ENCODE measurements around the gene HYAL3. TPM values are rescaled to one million over a fixed set of nuclear protein-coding genes. Genes with fewer than 3 reads are reported as not detected.

The HYAL3 gene
- total RNA-seq, 1 donor from 2014 or later, result 6.9 TPM

DNA sequence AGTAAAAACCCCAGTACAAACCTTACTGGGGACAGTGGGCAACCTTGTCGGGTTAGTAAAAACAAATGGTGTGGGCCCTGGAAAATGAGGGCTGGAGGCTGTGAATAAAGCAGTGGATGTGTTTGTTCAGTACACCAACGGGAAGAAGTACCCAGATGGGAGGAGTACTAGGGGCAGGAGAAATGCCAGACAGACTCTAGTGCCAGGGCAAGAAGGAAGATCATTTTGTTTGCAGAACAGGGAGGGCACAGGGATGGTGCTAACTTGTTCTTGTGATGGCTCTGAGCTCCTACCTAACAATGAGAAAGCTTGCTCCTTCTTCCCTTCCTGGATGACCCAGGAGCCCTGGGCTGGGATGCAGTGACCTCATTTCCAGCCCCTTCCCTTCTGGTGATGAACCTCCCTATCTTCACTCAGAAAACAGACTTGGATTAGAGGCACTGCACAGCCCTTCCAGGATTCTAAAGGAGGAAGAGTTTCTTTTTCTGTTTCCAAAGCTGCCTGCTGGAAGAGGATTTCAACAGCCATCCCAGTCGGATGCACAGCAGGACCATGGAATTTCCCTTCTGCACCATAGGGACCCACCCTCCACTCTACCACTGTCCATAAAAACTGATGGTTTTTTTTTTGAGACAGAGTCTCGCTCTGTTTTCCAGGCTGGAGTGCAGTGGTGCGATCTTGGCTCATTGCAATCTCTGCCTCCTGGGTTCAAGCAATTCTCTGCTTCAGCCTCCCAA, 35.3 kb upstream of the HYAL3 start:
- FAIRE-seq (no peak), DNase-seq (ENCODE audit: low read depth) (no peak)
- Histone ChIP-seq H3K9me3 (ENCODE audit: insufficient read depth, low read depth, low read length) (no peaks in the 10 kb centered on the region), H3K9ac (ENCODE audit: low read length) (peak overlapping the region; percentile 65), H3K4me1 (ENCODE audit: insufficient read depth, low read length) (peaks cover 32% of the 10 kb centered on the region), H3K36me3 (ENCODE audit: insufficient read depth, low read length) (peaks cover 26% of the 10 kb centered on the region), H3K79me2 (ENCODE audit: insufficient read depth, low read length) (peaks cover 73% of the 10 kb centered on the region), H3K4me2 (ENCODE audit: low read length) (peak overlapping the region; percentile 94), H3K27me3 (ENCODE audit: insufficient read depth, low read length) (no peaks in the 10 kb centered on the region), H4K20me1 (ENCODE audit: insufficient read depth, low read length) (peaks cover 66% of the 10 kb centered on the region), H3K27ac (ENCODE audit: low read depth, low read length) (peak overlapping the region; percentile 69), H3K4me3 (ENCODE audit: insufficient read depth, low read depth, low read length) (no peak overlapping the region), H2AFZ (ENCODE audit: low read depth, low read length) (no peak overlapping the region)
- peak overlapping the region; percentile 68 for H3K4me3 Mint-ChIP-seq (ENCODE audit: unreplicated experiment)
- peaks cover 9% of the 10 kb centered on the region for H3K36me3 Mint-ChIP-seq (ENCODE audit: low read depth, unreplicated experiment)
- TF ChIP-seq CTCF (IDR thresholded peaks at IDR 0.05; ENCODE audit: insufficient read depth, low read depth, low read length) (no peak), EZH2 (IDR thresholded peaks at IDR 0.05; ENCODE audit: insufficient read depth, low read length) (no peak)
- H3K4me1 Mint-ChIP-seq (ENCODE audit: low read depth, unreplicated experiment), result peaks cover 23% of the 10 kb centered on the region
- H3K27ac Mint-ChIP-seq (ENCODE audit: unreplicated experiment), result peak overlapping the region; percentile 88
- H3K27me3 Mint-ChIP-seq (ENCODE audit: low read depth, unreplicated experiment), result peaks cover under 1% of the 10 kb centered on the region
- no peaks in the 10 kb centered on the region for H3K9me3 Mint-ChIP-seq (ENCODE audit: unreplicated experiment)

DNA sequence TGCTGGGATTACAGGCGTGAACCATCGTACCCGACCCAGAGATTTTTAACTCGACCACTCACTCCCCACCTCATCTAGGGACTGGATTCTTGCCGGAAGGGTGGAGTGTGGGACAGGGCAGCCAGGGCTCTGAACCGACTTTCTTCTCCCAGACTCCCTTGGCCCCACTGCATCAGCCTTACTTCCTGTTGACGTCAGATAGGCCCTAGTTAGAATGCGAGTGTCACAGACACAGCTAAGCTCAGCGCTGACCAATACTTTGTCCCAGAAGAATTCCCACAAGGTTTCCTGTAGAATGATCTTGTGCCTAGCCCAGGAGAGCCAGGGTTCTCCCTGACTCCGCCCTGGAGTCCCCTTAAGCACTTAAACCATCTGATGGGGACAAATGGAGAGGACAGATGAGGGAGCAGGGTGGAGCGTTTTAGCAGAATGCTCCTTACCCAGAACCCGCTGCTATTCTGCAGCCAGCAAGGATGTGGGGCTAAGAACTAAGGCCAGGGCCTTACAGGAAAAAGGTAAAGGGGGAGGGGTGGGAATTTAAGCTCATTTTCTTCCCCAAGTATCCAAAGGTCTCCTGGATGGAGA, 34.6 kb upstream of the HYAL3 start:
- Mint-ChIP-seq H3K9me3 (ENCODE audit: unreplicated experiment) (no peaks in the 10 kb centered on the region), H3K27me3 (ENCODE audit: low read depth, unreplicated experiment) (no peaks in the 10 kb centered on the region), H3K4me1 (ENCODE audit: low read depth, unreplicated experiment) (peaks cover 22% of the 10 kb centered on the region), H3K36me3 (ENCODE audit: low read depth, unreplicated experiment) (peaks cover 9% of the 10 kb centered on the region), H3K4me3 (ENCODE audit: unreplicated experiment) (peak overlapping the region; percentile 68), H3K27ac (ENCODE audit: unreplicated experiment) (peak overlapping the region; percentile 88)
- DNase-seq (ENCODE audit: low read depth) (no peak), FAIRE-seq (no peak)
- Histone ChIP-seq H3K9me3 (ENCODE audit: insufficient read depth, low read depth, low read length) (no peaks in the 10 kb centered on the region), H3K27me3 (ENCODE audit: insufficient read depth, low read length) (no peaks in the 10 kb centered on the region), H3K4me1 (ENCODE audit: insufficient read depth, low read length) (peaks cover 32% of the 10 kb centered on the region), H3K4me2 (ENCODE audit: low read length) (peak overlapping the region; percentile 94), H3K36me3 (ENCODE audit: insufficient read depth, low read length) (peaks cover 29% of the 10 kb centered on the region), H4K20me1 (ENCODE audit: insufficient read depth, low read length) (peaks cover 66% of the 10 kb centered on the region), H3K4me3 (ENCODE audit: insufficient read depth, low read depth, low read length) (no peak overlapping the region), H3K79me2 (ENCODE audit: insufficient read depth, low read length) (peaks cover 73% of the 10 kb centered on the region), H2AFZ (ENCODE audit: low read depth, low read length) (no peak overlapping the region), H3K9ac (ENCODE audit: low read length) (peak overlapping the region; percentile 65), H3K27ac (ENCODE audit: low read depth, low read length) (peak overlapping the region; percentile 69)
- no peak for TF ChIP-seq EZH2 (IDR thresholded peaks at IDR 0.05; ENCODE audit: insufficient read depth, low read length)
- TF ChIP-seq CTCF (IDR thresholded peaks at IDR 0.05; ENCODE audit: insufficient read depth, low read depth, low read length), result no peak

Data from astrocyte (in vitro differentiated cells and primary cell).